NCI-H1694 treated with DMSO at 0.1 percent for 48 hours (cell line): Measurements from ENCODE around the gene IFI30.

Experiments used
- DNase-seq: peaks from one replicate; lab custom pipeline; 2025; lab: John Stamatoyannopoulos, UW

IFI30 gene

DNA sequence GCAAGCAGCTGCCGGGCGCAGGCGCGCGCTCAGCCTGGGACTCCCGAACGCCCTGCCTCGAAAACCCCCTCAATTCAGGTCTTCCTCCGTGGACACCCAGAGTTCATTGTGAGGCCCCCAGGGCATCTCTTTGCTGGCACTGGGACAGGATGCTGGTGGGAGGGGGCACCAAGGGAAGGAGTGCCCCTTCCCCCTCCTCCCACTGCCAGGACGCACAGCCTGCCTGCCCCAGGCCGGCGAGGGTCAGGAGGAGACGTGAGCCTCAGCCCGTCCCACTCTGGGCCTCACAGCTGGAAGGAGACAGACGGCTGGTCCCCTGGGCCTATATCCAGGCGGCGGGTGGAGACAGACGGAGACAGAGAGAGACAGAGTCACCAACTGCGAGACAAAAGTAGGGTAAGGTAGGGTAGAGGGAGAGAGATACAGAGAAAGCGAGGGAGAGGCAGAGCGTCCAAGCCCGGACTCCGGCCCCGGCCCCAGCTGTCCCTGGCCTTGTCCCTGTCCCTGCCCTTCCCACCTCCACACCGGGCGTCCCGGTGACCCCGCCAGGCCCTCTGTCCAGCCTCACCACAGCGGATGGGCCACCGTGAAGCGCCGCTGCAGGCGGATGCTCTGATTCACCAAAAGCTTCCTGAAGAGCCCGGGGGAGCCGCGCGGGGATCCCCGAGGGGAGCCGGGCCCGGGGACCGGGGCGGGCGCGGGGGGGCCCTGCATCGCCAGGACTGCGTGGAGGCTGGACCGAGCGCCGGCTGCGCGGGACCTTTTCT lies 52.3 kb downstream of the IFI30 start, which contains the start of gene PDE4C:
Gene PDE4C, minus strand, starts transcription at position 737 of the 767 bp plus-strand sequence. Its CDS starts 23 bp downstream, at position 714.
- DNase-seq, result no peak

DNA sequence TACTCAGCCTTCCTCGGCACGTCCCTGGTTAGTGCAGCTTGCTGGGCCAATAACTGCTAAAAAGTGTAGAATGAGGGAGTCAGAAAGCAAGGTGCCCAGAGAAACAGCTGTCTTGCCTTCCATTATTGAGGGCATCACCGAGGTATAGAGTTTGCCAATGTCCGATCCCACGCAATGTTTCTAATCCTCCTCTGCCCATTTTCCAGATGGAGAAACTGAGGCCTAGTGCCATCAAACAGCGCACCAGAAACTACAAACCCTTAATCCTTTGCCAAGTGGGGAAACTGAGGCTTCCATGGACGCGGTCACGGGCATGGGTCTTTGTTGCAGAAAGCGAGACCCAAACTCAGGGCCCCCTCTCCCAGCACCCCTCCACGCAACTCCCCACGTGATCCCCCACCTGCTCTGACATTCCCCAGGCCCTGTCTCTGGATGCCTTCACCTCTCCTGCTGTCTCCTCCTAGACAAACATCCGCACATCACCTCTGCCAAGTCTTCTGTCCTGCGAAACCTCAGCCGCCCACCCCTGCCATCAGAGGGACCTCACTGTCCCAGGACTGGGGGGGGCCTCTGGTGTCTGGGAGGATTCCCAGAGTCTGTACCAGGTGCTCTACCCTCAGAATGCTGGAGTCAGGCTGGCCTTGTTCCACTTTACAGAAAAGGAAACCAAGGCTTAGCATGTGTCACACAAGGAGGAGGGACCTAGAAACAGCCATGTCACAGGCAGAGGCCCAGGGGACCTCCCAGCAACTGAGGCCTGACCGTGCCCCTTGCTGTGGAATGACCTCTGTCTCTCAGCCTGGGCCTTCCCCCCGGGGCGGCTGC lies 53.6 kb downstream of the IFI30 start:
- DNase-seq, result no peak
